Activated T-helper 2 cell treated with anti-CD3 and anti-CD28 coated beads, Interferon-gamma antibody, Interleukin-2, Interleukin-4, amounts not matched to agents 10 μg/mL and 5 μg/mL and 100 μg/mL, durations not matched to agents 14 hours and 24 hours and 36 hours (primary cell): ENCODE measurements around the gene PMEPA1. TPM values are rescaled to one million over a fixed set of nuclear protein-coding genes. Genes with fewer than 3 reads are reported as not detected.

Experiments
- DNase-seq: peaks from one replicate; pipeline ENCODE4 v3.0.0; 2021; ENCODE audit warnings: low spot score
- H3K27ac Mint-ChIP-seq: one replicate; pipeline ENCODE4 v1.8.0; 2021; ENCODE audit warnings: mixed read lengths
- H3K27me3 Mint-ChIP-seq: one replicate; pipeline ENCODE4 v1.8.0; 2021; ENCODE audit warnings: low read depth, mixed read lengths
- H3K36me3 Mint-ChIP-seq: one replicate; pipeline ENCODE4 v1.8.0; 2021; ENCODE audit warnings: low read depth, mixed read lengths
- H3K4me1 Mint-ChIP-seq: one replicate; pipeline ENCODE4 v1.8.0; 2021; ENCODE audit warnings: low read depth, mixed read lengths
- H3K4me3 Mint-ChIP-seq: one replicate; pipeline ENCODE4 v1.8.0; 2021; ENCODE audit warnings: low read depth, mild to moderate bottlenecking, moderate library complexity, mixed read lengths
- H3K9me3 Mint-ChIP-seq: one replicate; pipeline ENCODE4 v1.8.0; 2021; ENCODE audit warnings: mixed read lengths
- intact Hi-C: fragments of 100-400 bp; cut with micrococcal nuclease; formaldehyde crosslinking; loops from one replicate; pipeline ENCODE4 v1.15.1; 2023
- total RNA-seq: library from RNA; stranded (reverse); gene quantifications from 2 replicates; pipeline ENCODE4 v1.2.3, GENCODE V29; 2022

Gene PMEPA1
- total RNA-seq, 1 donor from 2014 or later = 1.1 TPM

DNA sequence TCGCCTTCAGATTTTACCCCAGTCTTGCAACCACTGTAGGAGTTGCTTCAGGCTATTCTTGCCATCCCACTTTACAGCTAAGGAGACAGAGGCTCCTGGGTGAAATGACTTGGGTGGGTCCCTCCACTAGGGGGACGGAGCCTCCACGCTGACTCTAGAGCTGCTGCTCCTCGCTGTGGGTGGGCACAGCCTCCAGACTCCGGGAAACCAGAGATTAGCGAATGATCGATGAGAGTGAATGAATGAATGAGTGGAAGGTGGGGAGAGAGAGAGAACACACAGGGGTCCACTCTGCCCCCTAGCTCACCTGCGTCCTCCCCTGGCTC is 100.0 kb downstream of the PMEPA1 start:
- Mint-ChIP-seq H3K4me3 (no peak overlapping the region), H3K36me3 (peaks cover 8% of the 10 kb centered on the region), H3K9me3 (no peaks in the 10 kb centered on the region), H3K27me3 (peaks cover 16% of the 10 kb centered on the region), H3K4me1 (peaks cover 9% of the 10 kb centered on the region), H3K27ac (no peak overlapping the region)
- no peak for DNase-seq
- intact Hi-C loops = no loop called here

DNA sequence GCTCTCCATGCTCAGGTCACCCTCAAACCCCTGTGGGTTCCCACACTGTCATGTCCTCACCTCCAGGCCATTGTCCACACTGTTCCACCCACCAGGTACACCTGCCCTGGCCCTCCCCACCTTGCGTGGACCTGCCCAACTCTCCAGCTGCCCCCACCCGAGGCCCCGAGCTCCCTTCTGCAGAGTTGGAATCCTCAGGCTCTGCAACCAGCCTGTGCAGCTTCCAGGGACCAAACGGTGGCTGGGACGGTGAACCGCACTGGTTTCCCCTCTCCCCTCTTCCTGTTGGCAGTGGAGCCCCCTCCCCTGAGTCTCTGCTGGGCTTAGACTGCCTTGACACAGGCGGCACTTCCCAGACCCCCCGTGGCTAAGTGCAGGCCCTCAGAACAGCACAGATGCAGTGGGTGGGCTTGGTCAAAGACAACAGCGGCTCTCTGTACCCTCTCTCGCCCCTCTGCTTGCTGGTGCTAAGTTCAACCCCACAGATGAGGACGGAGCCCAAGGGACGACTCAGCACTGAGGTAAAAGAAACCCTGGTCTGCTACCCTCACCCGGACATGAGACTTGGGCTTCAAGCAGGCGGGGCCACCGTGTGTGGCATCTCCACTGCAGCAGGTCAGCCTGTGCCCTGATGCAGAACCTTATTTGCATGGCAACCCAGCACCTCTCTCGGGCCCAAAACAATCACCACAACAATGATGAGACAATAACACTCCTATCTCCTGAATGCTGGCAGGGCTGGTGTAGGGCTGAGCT is 100.6 kb downstream of the PMEPA1 start:
- intact Hi-C loops = no loop called here
- Mint-ChIP-seq H3K9me3 (no peaks in the 10 kb centered on the region), H3K27me3 (peaks cover 14% of the 10 kb centered on the region), H3K36me3 (peaks cover 4% of the 10 kb centered on the region), H3K4me1 (peaks cover 10% of the 10 kb centered on the region), H3K27ac (no peak overlapping the region), H3K4me3 (no peak overlapping the region)
- DNase-seq = no peak

DNA sequence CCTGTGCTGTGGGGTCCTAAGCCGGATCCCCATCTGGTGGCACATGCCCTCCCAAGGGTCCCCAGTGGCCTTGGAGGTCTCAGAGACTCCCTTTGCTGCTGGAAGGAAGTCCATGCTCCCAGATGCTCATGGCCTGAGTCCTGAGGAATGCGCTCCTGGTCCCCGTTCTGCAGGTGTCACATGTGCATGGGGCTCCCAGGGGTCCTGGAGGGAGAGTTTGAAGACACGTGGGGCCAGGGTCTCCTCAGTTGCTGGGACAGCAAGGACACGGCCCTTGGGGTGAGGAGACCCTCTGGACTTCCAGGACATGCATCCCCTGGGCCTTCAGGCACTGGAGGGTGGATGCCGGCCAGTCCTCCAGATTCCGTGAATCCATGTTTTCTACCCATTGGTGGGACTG is 101.3 kb downstream of the PMEPA1 start:
- H3K27ac Mint-ChIP-seq = no peak overlapping the region
- H3K4me3 Mint-ChIP-seq = no peak overlapping the region
- intact Hi-C loops = no loop called here
- DNase-seq = no peak
- H3K27me3 Mint-ChIP-seq = peaks cover 14% of the 10 kb centered on the region
- no peaks in the 10 kb centered on the region for H3K9me3 Mint-ChIP-seq
- peaks cover 10% of the 10 kb centered on the region for H3K4me1 Mint-ChIP-seq
- peaks cover 4% of the 10 kb centered on the region for H3K36me3 Mint-ChIP-seq

GRCh38 chr20:57605878-57606277 is 103.9 kb downstream of the PMEPA1 start:
- Mint-ChIP-seq H3K9me3 (no peaks in the 10 kb centered on the region), H3K36me3 (peaks cover 4% of the 10 kb centered on the region), H3K4me3 (no peak overlapping the region), H3K4me1 (peaks cover 14% of the 10 kb centered on the region), H3K27ac (no peak overlapping the region), H3K27me3 (peaks cover 14% of the 10 kb centered on the region)
- no peak for DNase-seq
- intact Hi-C loops = no loop called here

DNA sequence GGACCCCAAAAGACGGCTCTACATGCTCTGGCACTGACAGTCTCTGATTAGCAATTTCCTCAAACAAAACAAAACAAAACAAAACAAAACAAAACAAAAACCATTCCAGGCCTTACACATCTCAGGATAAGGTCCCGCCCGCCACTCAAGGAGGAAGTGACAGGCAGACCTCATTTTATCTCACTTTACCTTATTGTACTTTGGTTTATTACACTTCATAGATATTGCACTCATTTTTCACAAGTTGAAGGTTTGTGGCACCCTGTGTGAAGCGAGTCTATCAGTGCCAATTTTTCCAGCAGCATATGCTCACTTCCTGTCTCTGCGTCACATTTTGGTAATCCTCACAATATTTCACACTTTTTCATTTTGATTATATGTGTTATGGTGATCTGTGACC is 104.8 kb downstream of the PMEPA1 start:
- DNase-seq = no peak
- Mint-ChIP-seq H3K36me3 (no peaks in the 10 kb centered on the region), H3K27me3 (peaks cover 14% of the 10 kb centered on the region), H3K4me3 (no peak overlapping the region), H3K9me3 (no peaks in the 10 kb centered on the region), H3K4me1 (peaks cover 18% of the 10 kb centered on the region), H3K27ac (no peak overlapping the region)
- intact Hi-C loops = no loop called here

GRCh38 chr20:57603120-57603519 is 106.7 kb downstream of the PMEPA1 start:
- Mint-ChIP-seq H3K4me1 (peaks cover 18% of the 10 kb centered on the region), H3K27me3 (peaks cover 21% of the 10 kb centered on the region), H3K27ac (no peak overlapping the region), H3K4me3 (no peak overlapping the region), H3K9me3 (no peaks in the 10 kb centered on the region), H3K36me3 (no peaks in the 10 kb centered on the region)
- intact Hi-C loops = no loop called here
- no peak for DNase-seq

DNA sequence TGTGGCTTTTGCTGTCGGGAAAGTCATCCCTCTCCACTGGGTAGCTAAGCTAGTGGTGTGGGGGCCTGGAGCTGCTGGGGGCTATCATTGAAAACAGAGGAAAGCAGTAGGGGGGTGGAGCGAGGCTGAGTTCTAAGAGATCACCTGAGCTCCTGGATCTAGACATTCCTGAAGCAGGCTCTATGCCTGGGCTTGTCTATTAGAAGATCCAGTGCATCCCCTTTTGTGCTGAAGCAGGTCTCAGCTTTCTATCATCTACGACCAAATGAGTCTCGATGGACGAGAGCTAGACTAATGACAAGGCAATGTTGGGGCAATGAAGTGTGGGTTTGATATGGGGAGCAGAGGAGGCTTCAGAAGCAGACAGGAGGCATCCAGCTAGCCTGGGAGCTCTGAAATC is 108.1 kb downstream of the PMEPA1 start:
- intact Hi-C loops = no loop called here
- Mint-ChIP-seq H3K9me3 (no peaks in the 10 kb centered on the region), H3K4me3 (no peak overlapping the region), H3K27me3 (peaks cover 18% of the 10 kb centered on the region), H3K4me1 (peaks cover 18% of the 10 kb centered on the region), H3K36me3 (no peaks in the 10 kb centered on the region), H3K27ac (no peak overlapping the region)
- no peak for DNase-seq

- Mint-ChIP-seq H3K4me3 (no peak overlapping the region), H3K9me3 (no peaks in the 10 kb centered on the region), H3K36me3 (no peaks in the 10 kb centered on the region), H3K27me3 (peaks cover 18% of the 10 kb centered on the region), H3K27ac (no peak overlapping the region), H3K4me1 (peaks cover 16% of the 10 kb centered on the region)
- intact Hi-C loops = no loop called here
- no peak for DNase-seq
Observed at GRCh38 chr20:57601211-57601570, 108.6 kb downstream of the PMEPA1 start.

GRCh38 chr20:57600320-57601210 is 109.2 kb downstream of the PMEPA1 start:
- Mint-ChIP-seq H3K4me3 (no peak overlapping the region), H3K27ac (no peak overlapping the region), H3K9me3 (no peaks in the 10 kb centered on the region), H3K36me3 (no peaks in the 10 kb centered on the region), H3K4me1 (peaks cover 12% of the 10 kb centered on the region), H3K27me3 (peaks cover 21% of the 10 kb centered on the region)
- intact Hi-C loops = no loop called here
- no peak for DNase-seq

DNA sequence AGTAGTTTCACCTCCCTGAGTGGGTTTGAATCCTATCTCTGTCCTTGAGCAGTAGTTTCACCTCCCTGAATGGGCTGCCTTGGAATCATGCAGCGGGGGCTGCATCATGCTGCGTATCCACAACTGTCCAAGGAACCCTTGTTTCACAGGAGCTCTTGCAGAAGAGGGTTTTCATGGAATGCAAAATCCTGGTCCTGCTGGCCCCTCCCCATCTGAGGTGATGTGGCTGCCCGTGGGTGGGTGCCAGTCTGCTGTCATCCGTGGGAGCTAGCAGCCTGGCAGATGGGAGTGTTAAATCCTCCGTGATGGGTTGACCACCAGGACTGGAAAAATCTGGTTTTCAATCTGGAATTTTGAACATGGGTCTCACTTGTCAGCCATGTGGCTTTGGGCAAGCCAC is 111.3 kb downstream of the PMEPA1 start:
- H3K36me3 Mint-ChIP-seq = no peaks in the 10 kb centered on the region
- intact Hi-C loops = loop anchor here (5.0 to 10.0 kb wide), 2 partner anchors 176 to 609 kb away; no protein-coding TSS in a partner anchor
- no peaks in the 10 kb centered on the region for H3K9me3 Mint-ChIP-seq
- peaks cover 22% of the 10 kb centered on the region for H3K27me3 Mint-ChIP-seq
- DNase-seq = no peak
- H3K4me1 Mint-ChIP-seq = peaks cover 8% of the 10 kb centered on the region
- no peak overlapping the region for H3K27ac Mint-ChIP-seq
- H3K4me3 Mint-ChIP-seq = no peak overlapping the region

Other genes starting within 250 kb of the PMEPA1 start
- not detected in 2 replicates for gene CTCFL, start 184.9 kb downstream of the PMEPA1 start, total RNA-seq
- gene PCK1, start 148.9 kb downstream of the PMEPA1 start, total RNA-seq = not detected in 2 replicates
- gene ZBP1, start 89.6 kb downstream of the PMEPA1 start, total RNA-seq = 0.32 and 0.62 TPM in 2 replicates